WTC11 (cell line): ENCODE results near the gene TIGAR.

ENCODE experiments used
- SP1 ChIP-seq: sonication (generic); formaldehyde crosslinking; conservative IDR thresholded peaks from 2 replicates; pipeline ENCODE4 v1.8.1; 2022; ENCODE audit warnings: missing genetic modification reagents
- TF ChIP-seq, protein P1 (sequence below): sonication (generic); formaldehyde crosslinking; IDR thresholded peaks from 2 replicates; pipeline ENCODE4 v1.8.1; 2022; ENCODE audit warnings: mild to moderate bottlenecking, missing genetic modification reagents, moderate library complexity, borderline replicate concordance
- TF ChIP-seq, protein P2 (sequence below): fragments of 200-600 bp; IDR thresholded peaks from 2 replicates; pipeline ENCODE4 v1.8.0; 2022; ENCODE audit warnings: antibody characterized with exemption
- TF ChIP-seq, protein P3 (sequence below): sonication (generic); formaldehyde crosslinking; conservative IDR thresholded peaks from 2 replicates; pipeline ENCODE4 v1.8.1; 2022; ENCODE audit warnings: mild to moderate bottlenecking, missing genetic modification reagents
- TF ChIP-seq, protein P4 (sequence below): sonication (generic); formaldehyde crosslinking; IDR thresholded peaks from 2 replicates; pipeline ENCODE4 v1.8.0; 2022; ENCODE audit warnings: mild to moderate bottlenecking, missing genetic modification reagents

DNA sequence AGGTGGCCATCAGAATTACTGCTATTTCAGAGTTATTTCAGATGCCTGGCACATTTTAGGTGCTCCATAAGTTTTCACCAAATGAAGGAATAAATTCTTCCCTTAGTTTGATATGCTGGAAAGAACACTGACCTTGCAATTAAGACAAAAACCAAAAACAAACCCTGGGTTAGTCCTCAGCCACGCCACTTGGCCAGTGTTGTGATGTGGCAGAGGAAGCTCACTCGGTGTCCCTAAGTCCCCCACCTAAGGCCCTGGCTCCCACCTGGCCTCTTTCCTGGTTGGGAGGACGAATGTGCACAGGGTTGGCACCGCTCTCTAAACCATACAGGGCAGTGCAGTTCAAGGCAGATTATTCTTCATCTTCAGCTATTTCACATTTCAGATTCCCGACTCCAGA is 72.2 kb downstream of the TIGAR start:
- TF ChIP-seq, protein P1, sequence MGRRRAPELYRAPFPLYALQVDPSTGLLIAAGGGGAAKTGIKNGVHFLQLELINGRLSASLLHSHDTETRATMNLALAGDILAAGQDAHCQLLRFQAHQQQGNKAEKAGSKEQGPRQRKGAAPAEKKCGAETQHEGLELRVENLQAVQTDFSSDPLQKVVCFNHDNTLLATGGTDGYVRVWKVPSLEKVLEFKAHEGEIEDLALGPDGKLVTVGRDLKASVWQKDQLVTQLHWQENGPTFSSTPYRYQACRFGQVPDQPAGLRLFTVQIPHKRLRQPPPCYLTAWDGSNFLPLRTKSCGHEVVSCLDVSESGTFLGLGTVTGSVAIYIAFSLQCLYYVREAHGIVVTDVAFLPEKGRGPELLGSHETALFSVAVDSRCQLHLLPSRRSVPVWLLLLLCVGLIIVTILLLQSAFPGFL (CRISPR knock-in tag), result no peak
- TF ChIP-seq, protein P2, sequence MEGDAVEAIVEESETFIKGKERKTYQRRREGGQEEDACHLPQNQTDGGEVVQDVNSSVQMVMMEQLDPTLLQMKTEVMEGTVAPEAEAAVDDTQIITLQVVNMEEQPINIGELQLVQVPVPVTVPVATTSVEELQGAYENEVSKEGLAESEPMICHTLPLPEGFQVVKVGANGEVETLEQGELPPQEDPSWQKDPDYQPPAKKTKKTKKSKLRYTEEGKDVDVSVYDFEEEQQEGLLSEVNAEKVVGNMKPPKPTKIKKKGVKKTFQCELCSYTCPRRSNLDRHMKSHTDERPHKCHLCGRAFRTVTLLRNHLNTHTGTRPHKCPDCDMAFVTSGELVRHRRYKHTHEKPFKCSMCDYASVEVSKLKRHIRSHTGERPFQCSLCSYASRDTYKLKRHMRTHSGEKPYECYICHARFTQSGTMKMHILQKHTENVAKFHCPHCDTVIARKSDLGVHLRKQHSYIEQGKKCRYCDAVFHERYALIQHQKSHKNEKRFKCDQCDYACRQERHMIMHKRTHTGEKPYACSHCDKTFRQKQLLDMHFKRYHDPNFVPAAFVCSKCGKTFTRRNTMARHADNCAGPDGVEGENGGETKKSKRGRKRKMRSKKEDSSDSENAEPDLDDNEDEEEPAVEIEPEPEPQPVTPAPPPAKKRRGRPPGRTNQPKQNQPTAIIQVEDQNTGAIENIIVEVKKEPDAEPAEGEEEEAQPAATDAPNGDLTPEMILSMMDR, result no peak
- TF ChIP-seq, protein P3, sequence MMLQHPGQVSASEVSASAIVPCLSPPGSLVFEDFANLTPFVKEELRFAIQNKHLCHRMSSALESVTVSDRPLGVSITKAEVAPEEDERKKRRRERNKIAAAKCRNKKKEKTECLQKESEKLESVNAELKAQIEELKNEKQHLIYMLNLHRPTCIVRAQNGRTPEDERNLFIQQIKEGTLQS (CRISPR knock-in tag), result no peak
- TF ChIP-seq SP1 (CRISPR knock-in tag), result no peak
- TF ChIP-seq, protein P4, sequence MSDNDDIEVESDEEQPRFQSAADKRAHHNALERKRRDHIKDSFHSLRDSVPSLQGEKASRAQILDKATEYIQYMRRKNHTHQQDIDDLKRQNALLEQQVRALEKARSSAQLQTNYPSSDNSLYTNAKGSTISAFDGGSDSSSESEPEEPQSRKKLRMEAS, result no peak
